Mononuclear cell (primary cell): ENCODE data around the gene PROSER2. TPM values are rescaled to one million over a fixed set of nuclear protein-coding genes. Genes with fewer than 3 reads are reported as not detected.

Experiments used
- H3K27me3 ChIP-seq: 2 replicates; pipeline ENCODE4 v1.6.0; 2011; ENCODE audit warnings: low read length, control low read depth; ENCODE audit not compliant: insufficient read depth
- H3K4me1 ChIP-seq: 2 replicates; pipeline ENCODE4 v1.5.1; 2011; ENCODE audit warnings: mild to moderate bottlenecking, low read length, control low read depth; ENCODE audit not compliant: insufficient read depth
- H3K4me3 ChIP-seq: 2 replicates; pipeline ENCODE4 v1.5.1; 2011; ENCODE audit warnings: mild to moderate bottlenecking, low read length, moderate library complexity
- H3K9me3 ChIP-seq: 2 replicates; pipeline ENCODE4 v1.5.1; 2011; ENCODE audit warnings: low read depth, mild to moderate bottlenecking, control low read depth, low read length
- total RNA-seq: library from RNA; depleted of rRNA; stranded (reverse); fragments of >200 nt; gene quantifications from one replicate; pipeline ENCODE4 v1.2.3, GENCODE V29; 2012

PROSER2 gene
- total RNA-seq, 1 donor, result 4.7 TPM

GRCh38 chr10:11907914-11908313, 84.8 kb downstream of the PROSER2 start:
- Histone ChIP-seq H3K9me3 (no peaks in the 10 kb centered on the region), H3K4me1 (no peaks in the 10 kb centered on the region), H3K27me3 (no peaks in the 10 kb centered on the region), H3K4me3 (no peak overlapping the region)

- no peaks in the 10 kb centered on the region for H3K4me1 ChIP-seq
- no peak overlapping the region for H3K4me3 ChIP-seq
- H3K9me3 ChIP-seq, result no peaks in the 10 kb centered on the region
- no peaks in the 10 kb centered on the region for H3K27me3 ChIP-seq
Measured at GRCh38 chr10:11908536-11908935, 85.4 kb downstream of the PROSER2 start.

GRCh38 chr10:11908991-11909390, 85.8 kb downstream of the PROSER2 start:
- no peaks in the 10 kb centered on the region for H3K9me3 ChIP-seq
- no peaks in the 10 kb centered on the region for H3K27me3 ChIP-seq
- no peaks in the 10 kb centered on the region for H3K4me1 ChIP-seq
- H3K4me3 ChIP-seq, result no peak overlapping the region

- Histone ChIP-seq H3K27me3 (no peaks in the 10 kb centered on the region), H3K9me3 (no peaks in the 10 kb centered on the region), H3K4me1 (no peaks in the 10 kb centered on the region), H3K4me3 (no peak overlapping the region)
Measured at GRCh38 chr10:11909618-11910017, 86.5 kb downstream of the PROSER2 start.

- Histone ChIP-seq H3K4me1 (no peaks in the 10 kb centered on the region), H3K9me3 (no peaks in the 10 kb centered on the region), H3K4me3 (no peak overlapping the region), H3K27me3 (no peaks in the 10 kb centered on the region)
Measured at GRCh38 chr10:11910102-11910501, 86.9 kb downstream of the PROSER2 start.

GRCh38 chr10:11913079-11913641, 90.0 kb downstream of the PROSER2 start:
- Histone ChIP-seq H3K4me1 (no peaks in the 10 kb centered on the region), H3K9me3 (no peaks in the 10 kb centered on the region), H3K4me3 (no peak overlapping the region), H3K27me3 (no peaks in the 10 kb centered on the region)

GRCh38 chr10:11918384-11918783, 95.2 kb downstream of the PROSER2 start:
- no peak overlapping the region for H3K4me3 ChIP-seq
- H3K9me3 ChIP-seq, result no peaks in the 10 kb centered on the region

GRCh38 chr10:11919271-11919670, 96.1 kb downstream of the PROSER2 start:
- H3K4me1 ChIP-seq, result no peaks in the 10 kb centered on the region
- no peak overlapping the region for H3K4me3 ChIP-seq
- H3K27me3 ChIP-seq, result no peaks in the 10 kb centered on the region
- H3K9me3 ChIP-seq, result no peaks in the 10 kb centered on the region

More at GRCh38 chr10:11918384-11918783, 95.2 kb downstream of the PROSER2 start:
- Histone ChIP-seq H3K27me3 (no peaks in the 10 kb centered on the region), H3K4me1 (no peaks in the 10 kb centered on the region)

Other genes starting within 250 kb of the PROSER2 start
- 14.7 TPM for gene USP6NL, start 211.7 kb upstream of the PROSER2 start, total RNA-seq
- gene ECHDC3, start 81.0 kb upstream of the PROSER2 start, total RNA-seq, result 2.6 TPM
- 20.6 TPM for gene UPF2, start 219.5 kb downstream of the PROSER2 start, total RNA-seq
- gene DHTKD1, start 245.6 kb downstream of the PROSER2 start, total RNA-seq, result 16.3 TPM